H1 (cell line): Measurements from ENCODE around the gene TTI1. TPM values are rescaled to one million over a fixed set of nuclear protein-coding genes. Genes with fewer than 3 reads are reported as not detected.

Experiments used
- CTCF ChIA-PET: fragments of 300-600 bp; sonication (Branson Sonifier 250); formaldehyde crosslinking; loops from one replicate; lab custom pipeline; 2021; ENCODE audit not compliant: partially characterized antibody; lab: Charles Lee
- POLR2A ChIA-PET: fragments of 300-600 bp; sonication (Branson Sonifier 250); formaldehyde crosslinking; loops from one replicate; lab custom pipeline; 2021; ENCODE audit warnings: inconsistent platforms; ENCODE audit not compliant: partially characterized antibody; lab: Charles Lee
- DNase-seq, 2 experiments: peaks; one replicate each; pipeline versions ENCODE4 v3.0.0 to v3.0.0-alpha.2; 2010 to 2022; ENCODE audit warnings: low spot score in 2 of 2, low read depth in 1 of 2, mixed read lengths in 1 of 2
- FAIRE-seq: peaks from 2 replicates; lab custom pipeline; 2011; peaks lifted over from hg19 to GRCh38; lab: Jason Lieb, UNC
- H2AFZ ChIP-seq: 2 replicates; pipeline ENCODE4 v1.8.1; 2012; ENCODE audit warnings: low read length, inconsistent platforms
- H2AK5ac ChIP-seq: 2 replicates; pipeline ENCODE4 v1.6.1; 2013; ENCODE audit warnings: low read depth, low read length
- H2BK120ac ChIP-seq: replicated peaks from 2 replicates; pipeline ENCODE3; 2013; ENCODE audit warnings: low read depth, low read length, inconsistent platforms
- H2BK12ac ChIP-seq: 2 replicates; pipeline ENCODE4 v1.6.1; 2013; ENCODE audit warnings: low read depth, low read length
- H2BK15ac ChIP-seq: 2 replicates; pipeline ENCODE4 v1.6.1; 2013; ENCODE audit warnings: low read length
- H2BK20ac ChIP-seq: 2 replicates; pipeline ENCODE4 v1.6.1; 2013; ENCODE audit warnings: low read length
- H2BK5ac ChIP-seq: 2 replicates; pipeline ENCODE4 v1.6.1; 2013; ENCODE audit warnings: low read depth, low read length
- H3K14ac ChIP-seq: 2 replicates; pipeline ENCODE4 v1.6.1; 2013; ENCODE audit warnings: inconsistent platforms; ENCODE audit not compliant: insufficient read length
- H3K18ac ChIP-seq: 2 replicates; pipeline ENCODE4 v1.6.1; 2013; ENCODE audit warnings: low read length; ENCODE audit errors: extremely low read depth
- H3K23ac ChIP-seq: 2 replicates; pipeline ENCODE4 v1.6.1; 2013; ENCODE audit warnings: inconsistent platforms; ENCODE audit not compliant: insufficient read length
- H3K23me2 ChIP-seq: 2 replicates; pipeline ENCODE4 v1.6.1; 2013; ENCODE audit warnings: low read depth, low read length
- H3K27ac ChIP-seq: 2 replicates; pipeline ENCODE4 v1.6.1; 2011; ENCODE audit warnings: low read depth, low read length, inconsistent platforms
- H3K27me3 ChIP-seq, 4 experiments: replicated peaks in 1 of 4; 1 replicate in 1 of 4; 2 replicates in 3 of 4; pipeline versions ENCODE4 v1.6.1 to v1.8.1; 2011 to 2013; ENCODE audit warnings: low read length in 3 of 4, mild to moderate bottlenecking in 3 of 4, inconsistent platforms in 2 of 4, mixed read lengths in 2 of 4, moderate library complexity in 1 of 4; ENCODE audit not compliant: control insufficient read depth in 3 of 4, insufficient read depth in 3 of 4; ENCODE audit errors: extremely low read depth in 1 of 4
- H3K36me3 ChIP-seq, 4 experiments: 2 replicates each; pipeline versions ENCODE4 v1.6.1 to v1.8.1; 2011 to 2013; ENCODE audit warnings: mild to moderate bottlenecking in 4 of 4, low read length in 3 of 4, moderate library complexity in 2 of 4, control low read depth in 1 of 4, inconsistent platforms in 1 of 4; ENCODE audit not compliant: insufficient read depth in 4 of 4, control insufficient read depth in 2 of 4
- H3K4ac ChIP-seq: replicated peaks from 2 replicates; pipeline ENCODE3; 2013; ENCODE audit warnings: low read length, low read depth, mixed read lengths, inconsistent platforms; ENCODE audit not compliant: insufficient read length
- H3K4me1 ChIP-seq, 4 experiments: replicated peaks in 1 of 4; 1 replicate in 1 of 4; 2 replicates in 3 of 4; pipeline versions ENCODE4 v1.6.1 to v1.8.1; 2011 to 2013; ENCODE audit warnings: low read length in 3 of 4, inconsistent platforms in 2 of 4, mixed read lengths in 1 of 4; ENCODE audit not compliant: insufficient read depth in 4 of 4, control insufficient read depth in 3 of 4
- H3K4me2 ChIP-seq, 2 experiments: 2 replicates each; pipeline versions ENCODE4 v1.6.1 to v1.8.1; 2011 to 2013; ENCODE audit warnings: low read depth in 2 of 2, low read length in 2 of 2, control low read depth in 1 of 2, inconsistent platforms in 1 of 2, mild to moderate bottlenecking in 1 of 2; ENCODE audit not compliant: insufficient read depth in 1 of 2
- H3K4me3 ChIP-seq, 4 experiments: fragments of 200-600, 300-600 bp in 1 of 4; sonication (generic), shearing (Covaris generic), sonication (Bioruptor Twin) in 1 of 4; 2 replicates each; pipeline versions ENCODE4 v1.5.1 to v1.8.1; 2011 to 2016; ENCODE audit warnings: low read length in 4 of 4, low read depth in 3 of 4, control low read depth in 2 of 4, inconsistent platforms in 2 of 4, mild to moderate bottlenecking in 2 of 4, mixed read lengths in 1 of 4, moderate library complexity in 1 of 4; ENCODE audit not compliant: insufficient read depth in 2 of 4; ENCODE audit errors: extremely low read depth in 1 of 4
- H3K56ac ChIP-seq: replicated peaks from 2 replicates; pipeline ENCODE3; 2013; ENCODE audit warnings: low read depth, mild to moderate bottlenecking, mixed read lengths, low read length, inconsistent platforms; ENCODE audit not compliant: insufficient read length
- H3K79me1 ChIP-seq: 2 replicates; pipeline ENCODE4 v1.6.1; 2013; ENCODE audit warnings: low read depth, low read length, control low read depth
- H3K79me2 ChIP-seq, 2 experiments: 2 replicates each; pipeline versions ENCODE4 v1.6.1 to v1.8.1; 2012 to 2013; ENCODE audit warnings: low read length in 2 of 2, mild to moderate bottlenecking in 2 of 2, inconsistent platforms in 1 of 2; ENCODE audit not compliant: insufficient read depth in 2 of 2, control insufficient read depth in 1 of 2
- H3K9ac ChIP-seq, 4 experiments: replicated peaks in 1 of 4; 1 replicate in 1 of 4; 2 replicates in 3 of 4; pipeline versions ENCODE4 v1.6.1 to v1.8.1; 2011 to 2013; ENCODE audit warnings: low read depth in 3 of 4, low read length in 3 of 4, control low read depth in 2 of 4, mild to moderate bottlenecking in 2 of 4, moderate library complexity in 2 of 4, inconsistent platforms in 1 of 4; ENCODE audit errors: extremely low read depth in 1 of 4
- H3K9me3 ChIP-seq, 2 experiments: 2 replicates each; pipeline versions ENCODE4 v1.6.1 to v1.8.1; 2012 to 2013; ENCODE audit warnings: mild to moderate bottlenecking in 2 of 2, moderate library complexity in 2 of 2, control low read depth in 1 of 2, inconsistent platforms in 1 of 2, low read depth in 1 of 2, low read length in 1 of 2, mixed read lengths in 1 of 2; ENCODE audit not compliant: insufficient read depth in 2 of 2
- H4K20me1 ChIP-seq, 2 experiments: replicated peaks in 1 of 2; 2 replicates each; pipeline versions ENCODE3 to v1.8.1; 2011 to 2013; ENCODE audit warnings: inconsistent platforms in 2 of 2, low read length in 2 of 2, mild to moderate bottlenecking in 1 of 2; ENCODE audit not compliant: insufficient read depth in 2 of 2, control insufficient read depth in 1 of 2
- H4K5ac ChIP-seq: 2 replicates; pipeline ENCODE4 v1.6.1; 2013; ENCODE audit warnings: low read length, low read depth, mixed read lengths, inconsistent platforms; ENCODE audit not compliant: insufficient read length
- H4K8ac ChIP-seq: 2 replicates; pipeline ENCODE4 v1.8.0; 2013; ENCODE audit warnings: mild to moderate bottlenecking, moderate library complexity, low read length, inconsistent platforms; ENCODE audit not compliant: insufficient read depth; ENCODE audit errors: extremely low read depth
- H4K91ac ChIP-seq: replicated peaks from 2 replicates; pipeline ENCODE3; 2013; ENCODE audit warnings: low read length, mixed read lengths, inconsistent platforms; ENCODE audit not compliant: insufficient read length
- HDAC6 ChIP-seq: IDR thresholded peaks from one replicate; pipeline ENCODE4 v1.7.1; 2012; ENCODE audit warnings: low read depth, mild to moderate bottlenecking, inconsistent platforms, low read length, moderate library complexity
- TEAD4 ChIP-seq: IDR thresholded peaks from 2 replicates; pipeline ENCODE4 v1.6.1; 2012; ENCODE audit warnings: low read depth, low read length, inconsistent platforms, mixed read lengths
- WGBS, 2 experiments: shearing (Covaris generic) in 1 of 2; methylation state at CpG; one replicate each; pipeline versions ENCODE4 v1.1.6 to v1.1.7; 2013 to 2015; ENCODE audit warnings: low lambda C conversion rate in 2 of 2, mixed read lengths in 2 of 2, inconsistent platforms in 1 of 2, low coverage in 1 of 2, missing lambda C conversion rate in 1 of 2; ENCODE audit not compliant: insufficient replicate concordance in 2 of 2, insufficient coverage in 1 of 2, insufficient read length in 1 of 2; ENCODE audit errors: extremely low coverage in 1 of 2, missing lambda C conversion rate in 1 of 2; 5-methylcytosine and 5-hydroxymethylcytosine counted together
- polyA plus RNA-seq, 7 experiments: library from polyadenylated mRNA; depleted of rRNA in 3 of 7; stranded (reverse) in 5 of 7; unstranded in 2 of 7; fragments of >200 nt in 5 of 7; fragments of 200-250 nt in 2 of 7; gene quantifications; 1 replicate in 5 of 7; 2 replicates in 1 of 7; 4 replicates in 1 of 7; pipeline versions ENCODE4 v1.2.1 to v1.2.3, GENCODE V29; 2011 to 2013; ENCODE audit warnings: missing spikeins in 2 of 7, mixed read lengths in 2 of 7
- total RNA-seq: library from RNA; stranded (reverse); fragmentation: NEBNext Ultra II Directional; extraction: Animal tissue kit (Norgen Biotek cat#: 25700); gene quantifications from 2 replicates; pipeline ENCODE4 v1.2.1, GENCODE V29; 2021

Gene TTI1
- total and polyA plus RNA-seq, 2 of the 8 experiments (the other 6 are each of a cell fraction or from before 2014, with no cell fraction given) = 34.1 to 47.0 TPM

DNA sequence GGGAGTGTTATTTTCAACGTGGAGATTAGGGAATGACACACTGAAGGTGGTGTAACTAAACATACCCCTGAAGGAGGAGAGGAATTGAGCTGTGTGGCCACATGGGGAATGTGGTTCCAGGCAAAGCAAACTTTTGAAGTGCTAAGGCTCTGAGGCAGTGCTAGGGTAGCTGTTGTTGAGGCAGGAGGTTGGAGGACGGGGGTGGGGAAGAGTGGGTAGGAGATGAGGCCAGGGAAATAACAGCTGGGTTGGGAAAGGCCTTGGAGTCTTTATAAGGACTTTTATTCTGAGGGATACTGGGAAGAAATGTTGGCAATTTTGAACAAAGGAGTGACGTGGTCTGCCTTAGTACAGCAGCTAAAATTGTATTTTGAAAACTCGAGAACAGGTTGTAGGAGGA is 13.3 kb upstream of the TTI1 start:
- Histone ChIP-seq H3K18ac (no peak overlapping the region), H3K56ac (no peak overlapping the region), H3K4ac (no peak overlapping the region), H2BK20ac (no peak overlapping the region), H3K9ac (no peak overlapping the region; a peak in 1 of 7 replicates), H3K27ac (no peak overlapping the region), H3K4me1 (peaks cover 0 to 11% (median 1%) of the 10 kb centered on the region in 4 experiments; a peak in 3 of 7 replicates), H2AK5ac (no peak overlapping the region; the same call in 1 of the 2 replicates), H4K20me1 (peaks cover 3 to 11% of the 10 kb centered on the region in 2 experiments), H3K14ac (no peak overlapping the region)
- TF ChIP-seq TEAD4 (0 out of 2 replicates have a peak, but pooled peaks have one; percentile 15), HDAC6 (no peak)
- TF ChIP-seq, all 59 proteins: peak for 1
- H4K5ac ChIP-seq = no peak overlapping the region
- POLR2A ChIA-PET = interaction anchor here (3.0 kb wide), 1 partner anchor 13 kb away, joined by 20 read pairs; the partner anchor contains the start of genes RPRD1B and TTI1
- no peak overlapping the region for H4K8ac ChIP-seq
- H2BK120ac ChIP-seq = no peak overlapping the region
- H3K23ac ChIP-seq = no peak overlapping the region
- no peak overlapping the region for H2BK12ac ChIP-seq
- H3K4me3 ChIP-seq = no peak overlapping the region
- H3K4me2 ChIP-seq = peak overlapping the region; percentile 18 to 29; a peak in 1 of 4 replicates
- 75% methylated on average over 4 of the region's 4 CpGs; no CpG with 5 or more reads in 1 of the 2 experiments for WGBS, 2 experiments
- FAIRE-seq (no peak), DNase-seq (no peak)
- CTCF ChIA-PET = interaction anchor here (0.6 to 2.6 kb wide), 5 partner anchors 9 to 175 kb away, joined by 3 to 12 read pairs (median 3); no protein-coding TSS in a partner anchor
- H3K36me3 ChIP-seq = peaks cover 11 to 42% (median 24%) of the 10 kb centered on the region in 4 experiments
- no peak overlapping the region for H4K91ac ChIP-seq
- H3K27me3 ChIP-seq = no peaks in the 10 kb centered on the region
- H3K23me2 ChIP-seq = 0 out of 2 replicates have a peak, but pooled peaks cover 2% of the 10 kb centered on the region
- no peak overlapping the region for H2AFZ ChIP-seq
- peak overlapping the region; percentile 42; the same call in 1 of the 2 replicates for H2BK5ac ChIP-seq
- peaks cover 0 to 80% of the 10 kb centered on the region in 2 experiments; a peak in 3 of 4 replicates for H3K79me2 ChIP-seq
- H3K79me1 ChIP-seq = peaks cover 4% of the 10 kb centered on the region; the same call in 1 of the 2 replicates
- no peaks in the 10 kb centered on the region for H3K9me3 ChIP-seq
- H2BK15ac ChIP-seq = no peak overlapping the region
